ENCODE results near the gene SMIM24.
A peak's percentile ranks its signal among the peaks of the same experiment; 100 is the strongest.

SMIM24 gene

DNA sequence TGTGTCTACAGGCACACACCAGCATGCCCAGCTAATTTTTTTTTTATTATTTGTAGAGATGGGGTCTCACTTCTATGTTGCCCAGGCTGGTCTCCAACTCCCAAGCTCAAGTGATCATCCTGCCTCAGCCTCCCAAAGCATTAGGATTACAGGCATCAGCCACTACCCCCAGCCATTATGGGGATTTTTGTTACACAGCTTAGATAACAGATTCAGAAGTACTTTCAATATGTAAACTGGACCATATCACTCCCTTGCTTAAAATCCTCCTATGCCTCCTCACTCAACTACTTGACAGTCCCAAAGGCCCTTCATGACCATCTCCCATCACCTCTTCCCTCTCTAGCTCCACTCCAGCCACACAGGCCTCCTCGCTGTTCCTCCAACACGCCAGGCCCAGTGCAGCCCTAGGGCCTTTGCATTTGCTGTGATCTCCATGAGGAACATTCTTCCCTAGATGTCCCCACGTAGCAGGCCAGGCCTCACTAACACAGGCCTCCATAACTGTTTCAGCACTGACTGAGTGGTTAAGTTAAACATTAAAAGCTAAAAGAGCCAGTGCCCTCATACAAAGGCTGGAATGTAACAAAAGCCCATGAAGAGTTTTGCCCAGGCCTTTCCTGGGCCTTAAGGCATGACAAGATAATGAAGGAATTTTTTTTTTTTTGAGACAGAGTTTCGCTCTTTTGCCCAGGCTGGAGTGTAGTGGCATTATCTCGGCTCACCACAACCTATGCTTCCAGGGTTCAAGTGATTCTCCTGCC is 17.6 kb upstream of the SMIM24 start:
- no peak for DNase-seq (ENCODE audit: low read depth, low spot score)

DNA sequence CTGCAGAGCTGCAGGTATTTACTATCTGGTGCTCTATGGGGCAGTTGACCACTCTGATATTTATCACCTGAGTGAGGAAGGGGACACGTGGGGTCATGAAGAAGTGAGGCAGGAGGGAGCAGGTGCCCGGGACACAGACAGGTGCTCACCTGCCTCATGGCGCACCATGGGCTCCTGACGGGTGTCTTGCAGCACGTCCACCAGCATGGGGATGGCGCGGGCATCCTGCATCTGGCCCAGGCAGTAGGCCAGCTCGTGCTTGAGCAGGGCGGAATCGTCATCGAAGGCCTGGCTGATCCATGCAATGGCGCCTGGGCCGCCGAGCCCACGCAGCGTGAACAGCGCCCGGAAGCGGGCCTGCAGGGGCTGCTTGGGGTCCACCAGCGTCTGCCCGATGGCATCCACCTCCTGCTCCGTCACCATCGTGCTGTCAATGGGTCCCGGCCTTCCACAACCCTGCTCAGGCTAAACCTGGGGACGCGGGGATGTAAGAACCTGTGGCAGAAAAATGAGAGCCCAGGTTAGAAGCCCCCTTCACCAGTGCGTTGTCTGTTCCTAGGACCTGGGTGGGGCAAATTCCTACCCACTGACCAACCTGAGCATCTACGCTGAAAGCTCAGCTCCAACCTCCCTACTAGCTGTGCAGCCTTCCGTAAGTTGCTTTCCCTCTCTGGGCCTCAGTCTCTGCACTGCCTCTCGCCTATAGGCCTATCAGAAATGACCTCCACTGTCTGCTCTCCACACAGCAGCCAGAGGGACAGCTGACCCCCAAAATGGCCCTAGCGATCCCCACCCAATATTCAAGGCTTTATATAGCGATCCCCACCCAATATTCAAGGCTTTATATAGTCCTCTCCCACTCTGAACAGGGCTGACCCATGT is 16.3 kb upstream of the SMIM24 start:
- DNase-seq (ENCODE audit: low read depth, low spot score) = no peak

DNA sequence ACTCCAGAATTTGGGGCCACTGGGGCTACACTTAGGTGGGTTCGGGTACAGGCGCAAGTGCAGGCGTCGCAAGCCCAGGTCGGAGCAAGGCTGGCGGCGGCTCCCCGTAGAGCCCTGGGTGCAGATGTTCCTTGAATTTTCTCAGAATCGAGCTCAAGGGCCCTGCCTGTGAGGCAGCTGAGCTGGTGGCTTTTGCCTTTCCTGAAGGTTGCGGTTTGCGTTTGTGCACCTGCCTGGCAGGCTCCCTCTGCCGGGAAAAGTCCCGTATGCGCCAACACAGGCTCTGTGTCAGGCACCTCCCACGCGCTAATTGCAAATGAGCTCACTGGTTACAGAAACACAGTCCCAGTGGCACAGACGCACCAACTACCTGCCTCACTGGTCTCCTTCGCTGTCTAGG is 14.2 kb upstream of the SMIM24 start:
- no peak for DNase-seq (ENCODE audit: low read depth, low spot score)

DNA sequence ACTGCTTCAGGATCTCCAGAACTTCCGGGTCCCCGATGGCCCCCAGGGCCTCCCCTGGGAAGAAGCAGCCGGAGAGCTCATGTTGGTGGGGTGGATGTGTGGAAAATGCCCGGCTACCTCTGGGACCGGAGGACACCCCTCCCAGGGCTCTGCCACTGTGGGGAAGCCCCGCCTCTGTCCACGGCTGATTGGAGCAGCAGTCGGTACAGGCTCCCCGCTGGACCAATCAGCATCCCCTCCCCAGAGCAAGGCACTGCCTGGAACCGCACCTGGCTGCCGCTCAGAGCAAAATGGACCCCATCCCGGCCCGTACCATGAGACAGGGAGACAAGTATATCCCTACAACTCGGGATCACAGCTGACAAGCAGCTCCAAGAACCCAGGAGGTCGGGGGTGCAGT is 13.7 kb upstream of the SMIM24 start:
- DNase-seq (ENCODE audit: low read depth, low spot score) = no peak

DNA sequence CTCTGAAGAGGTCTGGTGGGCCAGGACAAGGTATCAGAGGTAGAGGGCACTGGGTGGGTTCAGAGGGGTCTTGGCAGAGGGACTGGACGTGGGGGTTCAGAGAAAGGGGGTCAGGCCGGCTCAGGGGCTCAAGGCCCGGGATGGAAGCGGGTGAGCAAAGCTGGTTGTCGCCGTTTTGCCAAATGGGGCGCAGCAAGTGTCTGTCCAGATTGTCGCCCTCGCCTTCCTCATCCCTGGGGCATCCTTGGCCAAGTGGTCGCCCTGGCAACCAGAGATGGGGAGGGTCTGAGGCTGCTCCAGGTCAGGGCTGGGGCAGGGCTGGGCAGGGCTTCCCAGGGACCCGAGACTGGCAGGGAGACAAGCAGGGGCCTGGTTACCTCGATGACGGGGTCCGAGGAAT is 13.3 kb upstream of the SMIM24 start:
- no peak for DNase-seq (ENCODE audit: low read depth, low spot score)

DNA sequence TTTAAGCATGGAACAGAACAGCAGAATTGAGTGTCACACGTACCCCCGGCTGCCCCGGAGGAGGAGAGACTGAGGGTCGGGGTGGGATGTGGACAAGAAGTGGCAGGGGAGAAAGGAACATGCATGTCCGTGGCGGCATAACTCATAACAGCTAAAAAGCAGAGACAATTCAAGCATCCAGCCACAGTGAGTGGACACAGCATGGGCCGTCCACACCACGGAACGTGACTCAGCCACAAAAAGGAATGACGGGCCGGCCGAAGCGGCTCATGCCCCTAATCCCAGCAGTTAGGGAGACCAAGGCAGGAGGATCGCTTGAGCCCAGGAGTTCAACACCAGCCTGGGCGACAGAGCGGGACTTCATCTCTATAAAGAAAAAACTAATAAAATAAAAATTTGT is 12.6 kb upstream of the SMIM24 start:
- no peak for DNase-seq (ENCODE audit: low read depth, low spot score)

DNA sequence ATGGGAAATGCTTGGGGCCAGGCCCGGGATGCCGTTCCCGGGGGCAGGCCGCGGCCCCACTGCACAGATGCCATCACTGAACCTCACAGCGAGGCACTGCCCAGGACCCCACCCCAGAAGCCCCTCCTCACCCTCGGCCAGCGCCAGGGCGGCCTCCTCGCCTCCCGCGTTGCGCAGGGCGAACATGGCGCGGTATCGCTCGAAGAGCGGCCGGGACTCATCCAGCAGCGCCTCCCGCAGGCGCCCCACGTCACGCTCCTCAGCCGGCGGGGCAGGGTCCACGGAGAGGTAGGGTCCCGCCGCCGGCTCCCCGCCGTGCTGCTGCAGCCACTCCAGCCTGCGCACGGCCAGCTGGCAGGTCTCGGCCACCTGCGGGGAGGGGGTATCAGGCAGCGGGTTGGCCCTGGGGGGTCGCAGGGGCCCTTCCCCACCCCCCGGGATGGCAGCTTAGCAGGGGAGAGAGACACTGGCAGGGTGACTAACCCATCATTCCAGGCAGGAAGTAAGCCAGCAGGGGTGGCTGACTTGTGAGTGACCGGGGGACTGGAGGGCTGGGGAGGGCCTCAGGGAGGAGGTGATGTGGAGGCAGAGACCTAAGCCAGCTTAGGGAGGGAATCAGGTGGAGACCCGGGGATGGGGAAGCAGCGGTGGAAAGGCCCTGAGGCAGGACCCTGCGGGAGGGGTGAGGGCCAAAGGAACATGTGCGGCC is 12.0 kb upstream of the SMIM24 start:
- no peak for DNase-seq (ENCODE audit: low read depth, low spot score)

DNA sequence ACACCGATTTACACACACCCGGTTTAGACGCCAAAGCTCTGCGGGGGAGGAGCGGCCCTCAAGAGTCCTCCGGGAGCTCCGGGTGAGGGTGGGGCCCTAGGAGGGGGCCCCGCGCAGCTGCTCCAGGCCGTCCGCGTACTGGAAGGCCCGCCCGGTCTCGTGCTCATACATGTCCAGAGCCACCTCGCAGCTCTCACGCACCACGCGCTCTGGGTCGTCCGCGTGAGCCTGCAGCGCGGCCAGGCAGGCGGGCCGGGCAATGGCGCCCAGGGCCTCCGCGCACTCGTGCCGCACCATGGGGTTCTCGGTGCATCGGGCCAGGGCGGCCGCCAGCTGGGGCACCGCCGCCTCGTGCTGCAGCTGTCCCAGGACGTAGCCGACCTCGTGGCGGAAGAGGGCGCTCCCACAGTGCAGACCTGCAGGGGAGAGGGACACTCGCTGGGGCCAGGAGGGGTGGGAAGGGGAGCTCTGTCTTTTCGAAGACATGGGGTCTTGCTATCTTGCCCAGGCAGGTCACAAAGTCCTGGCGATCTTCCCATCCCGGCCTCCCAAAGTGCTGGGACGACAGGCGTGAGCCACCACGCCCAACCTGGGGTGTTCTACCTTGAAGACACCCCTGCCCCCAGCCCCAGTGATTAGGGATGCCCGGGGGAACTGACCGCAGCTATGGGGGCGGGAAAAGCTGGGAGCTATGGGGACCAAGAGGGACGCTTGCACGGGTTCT is 11.2 kb upstream of the SMIM24 start:
- no peak for DNase-seq (ENCODE audit: low read depth, low spot score)

DNA sequence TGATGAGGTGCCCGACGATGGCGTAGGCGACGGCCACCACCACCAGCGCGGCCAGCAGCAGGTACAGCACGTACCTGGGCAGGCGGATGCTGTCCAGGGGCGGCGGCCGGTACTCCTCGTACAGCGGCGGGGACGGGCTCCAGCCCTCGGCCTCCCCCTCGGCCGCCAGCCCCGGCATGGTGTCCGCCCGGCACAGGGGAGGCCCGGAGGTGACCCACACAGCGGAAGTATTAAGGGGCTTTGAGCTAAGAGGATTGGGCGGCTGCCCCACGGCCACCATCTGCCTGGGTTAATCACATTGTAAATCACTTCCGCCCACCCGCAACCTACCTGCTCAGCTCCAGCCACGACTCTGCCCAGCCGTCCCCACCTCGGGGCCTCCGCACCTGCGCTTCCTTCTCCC is 2.9 kb upstream of the SMIM24 start, which contains the start of gene SMIM44:
TSS of gene SMIM44 (minus strand) at position 216 of the 403 bp plus-strand sequence. CDS start at position 178, 38 bp downstream.
- DNase-seq (ENCODE audit: low read depth, low spot score) = no peak

DNA sequence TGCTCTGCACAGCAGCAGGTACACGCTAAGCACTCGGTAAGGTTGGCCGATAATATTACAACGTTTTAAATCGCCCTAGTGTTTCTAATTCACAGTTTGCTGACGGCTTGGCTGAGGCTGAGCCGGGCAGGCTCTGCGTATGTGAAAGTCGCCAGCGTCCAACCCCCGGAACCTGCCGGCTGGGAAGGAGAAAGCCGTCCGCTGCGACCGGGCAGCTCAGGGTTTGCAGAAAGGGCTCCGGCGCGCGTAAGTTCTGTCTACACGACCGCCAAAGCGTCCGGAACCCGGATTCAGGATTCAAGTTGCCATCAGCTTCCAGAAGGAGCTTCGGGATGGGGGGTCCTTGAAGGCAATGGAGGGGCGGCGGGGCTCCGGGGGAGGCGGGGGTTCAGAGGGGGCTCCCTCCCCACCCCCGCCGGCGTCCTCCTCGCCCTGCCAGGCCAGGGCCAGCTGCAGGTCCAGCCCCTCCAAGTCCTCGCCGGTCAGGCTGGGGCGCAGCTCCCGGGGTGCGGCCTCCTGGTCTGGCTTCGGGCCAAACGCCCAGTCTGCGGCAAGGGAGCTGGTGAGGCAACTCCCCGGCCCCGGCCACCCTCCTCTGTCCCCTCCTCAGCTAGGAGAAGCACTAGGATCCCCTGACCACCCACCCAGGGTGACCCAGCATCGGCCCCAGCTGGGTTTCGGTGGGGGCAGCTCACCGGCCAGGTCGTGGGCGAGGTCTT is 2.3 kb upstream of the SMIM24 start:
- DNase-seq (ENCODE audit: low read depth, low spot score) = no peak

DNA sequence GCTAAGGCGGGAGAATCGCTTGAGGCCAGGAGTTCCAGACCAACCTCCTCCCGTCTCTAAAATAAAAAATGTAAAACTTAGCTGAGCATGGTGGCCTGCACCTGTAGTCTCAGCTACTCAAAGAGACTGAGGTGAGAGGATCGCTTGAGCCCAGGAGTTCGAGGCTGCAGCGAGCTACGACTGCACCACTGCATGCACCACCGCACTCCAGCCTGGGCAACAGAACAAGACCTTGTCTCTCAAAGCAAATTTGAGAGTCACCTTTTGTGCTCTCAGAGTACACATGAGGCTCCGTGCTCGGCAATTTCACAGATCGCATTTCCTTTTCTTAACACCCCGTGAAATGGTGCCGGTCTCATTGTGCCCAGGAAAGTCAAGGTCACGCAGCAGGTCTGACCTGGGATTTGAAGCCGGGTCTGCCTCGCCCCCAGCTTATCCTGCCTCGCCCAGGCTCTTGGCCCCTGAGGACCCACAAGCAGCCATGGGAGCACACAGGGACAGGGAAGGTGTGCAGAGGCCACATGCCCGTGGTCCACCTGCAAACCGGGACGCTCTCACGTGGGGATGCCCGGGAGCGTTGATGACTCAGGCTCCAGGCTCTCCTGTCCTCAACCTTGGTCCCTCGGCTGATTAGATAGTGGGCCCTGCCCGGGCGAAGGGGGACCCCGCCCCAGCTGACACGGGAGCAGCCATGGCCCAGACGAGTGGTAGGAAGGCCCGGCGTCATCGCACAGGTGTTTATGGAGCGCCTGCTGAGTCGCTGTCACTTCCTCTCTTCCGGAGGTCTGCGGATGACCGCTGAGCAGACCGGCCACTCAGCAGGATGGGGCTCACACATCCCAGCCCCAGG is 1.1 kb upstream of the SMIM24 start:
- no peak for DNase-seq (ENCODE audit: low read depth, low spot score)

DNA sequence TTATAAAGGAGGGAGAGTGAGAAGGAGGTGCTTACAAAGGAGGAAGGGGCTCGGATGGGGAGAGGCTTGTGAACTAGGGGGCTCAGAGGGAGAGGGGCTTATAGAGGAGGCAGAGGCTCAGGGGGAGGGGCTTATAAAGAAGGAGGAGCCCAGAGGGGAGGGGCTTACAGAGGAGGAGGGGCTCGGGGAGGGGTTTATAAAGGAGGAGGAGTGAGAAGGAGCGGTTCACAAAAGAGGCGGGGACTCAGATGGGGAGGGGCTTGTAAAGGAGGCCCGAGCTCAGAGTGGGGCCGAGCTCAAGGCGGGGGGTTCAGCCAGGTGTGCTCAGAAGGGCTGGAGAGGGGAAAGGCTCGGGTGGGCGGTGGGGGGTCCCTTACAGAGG is 500 bp downstream of the SMIM24 start:
- DNase-seq (ENCODE audit: low read depth, low spot score) = no peak

DNA sequence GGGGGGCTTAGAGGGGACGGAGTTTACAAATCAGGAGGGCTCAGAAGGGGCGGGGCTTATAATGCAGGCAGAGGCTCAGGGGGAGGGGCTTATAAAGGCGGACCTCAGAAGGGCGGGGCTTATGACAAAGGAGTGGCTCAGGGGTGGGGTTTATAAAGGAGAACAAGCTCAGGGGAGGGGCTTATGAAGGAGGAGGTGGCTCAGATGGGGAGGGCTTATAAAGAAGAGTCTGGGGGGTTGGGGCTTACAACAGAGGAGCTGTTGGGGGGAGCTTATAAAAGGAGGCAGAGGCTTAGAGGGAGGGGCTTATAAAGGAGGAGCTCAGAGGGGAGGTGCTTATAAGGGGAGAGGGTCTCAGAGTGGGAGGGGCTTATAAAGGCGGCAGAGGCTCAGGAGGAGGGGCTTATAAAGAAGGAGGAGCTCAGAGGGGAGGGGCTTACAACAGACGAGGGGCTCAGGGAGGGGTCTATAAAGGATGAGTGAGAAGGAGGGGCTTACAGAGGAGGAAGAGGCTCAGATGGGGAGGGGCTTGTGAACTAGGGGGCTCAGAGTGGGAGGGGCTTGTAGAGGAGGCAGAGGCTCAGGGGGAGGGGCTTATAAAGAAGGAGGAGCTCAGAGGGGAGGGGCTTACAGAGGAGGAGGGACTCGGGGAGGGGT is 1.0 kb downstream of the SMIM24 start:
- DNase-seq (ENCODE audit: low read depth, low spot score) = peak; percentile 21

DNA sequence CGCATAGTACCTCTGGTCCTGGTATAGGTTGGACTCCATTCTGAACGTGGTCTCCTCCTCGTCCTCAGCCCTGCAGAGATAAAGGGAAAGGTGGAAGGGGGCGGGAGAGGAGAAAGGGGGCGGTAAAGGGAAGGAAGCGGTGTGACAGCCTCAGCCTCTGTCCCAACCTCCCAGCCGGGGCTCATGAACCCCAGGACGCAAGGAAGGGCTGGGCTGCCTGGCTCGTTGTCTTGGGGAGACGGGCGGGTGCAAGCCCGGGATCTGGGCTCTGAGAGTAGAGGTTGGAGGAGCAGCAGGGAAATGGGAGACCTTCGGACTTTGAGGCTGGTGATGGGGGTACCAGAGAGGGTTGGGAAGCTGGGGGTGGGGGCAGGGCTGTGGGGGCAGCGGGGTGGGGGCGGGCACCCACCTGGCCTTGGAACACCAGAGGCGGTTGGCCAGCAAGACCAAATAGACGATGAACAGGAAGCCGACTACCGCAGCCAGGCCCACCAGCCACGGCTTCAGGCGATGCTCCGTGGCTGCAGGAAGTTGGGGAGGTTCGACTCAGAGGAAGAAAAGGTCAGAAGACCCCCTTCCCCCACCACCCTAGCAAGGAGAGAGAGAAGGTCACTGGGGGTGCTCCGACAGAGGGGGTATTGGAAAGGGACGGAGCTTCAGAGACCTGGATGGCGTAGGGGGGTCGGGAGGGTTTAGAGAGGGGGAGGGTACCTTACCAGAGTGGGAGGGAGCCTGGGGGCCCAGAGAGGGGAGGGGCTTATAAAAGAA is 1.7 kb downstream of the SMIM24 start:
- no peak for DNase-seq (ENCODE audit: low read depth, low spot score)

DNA sequence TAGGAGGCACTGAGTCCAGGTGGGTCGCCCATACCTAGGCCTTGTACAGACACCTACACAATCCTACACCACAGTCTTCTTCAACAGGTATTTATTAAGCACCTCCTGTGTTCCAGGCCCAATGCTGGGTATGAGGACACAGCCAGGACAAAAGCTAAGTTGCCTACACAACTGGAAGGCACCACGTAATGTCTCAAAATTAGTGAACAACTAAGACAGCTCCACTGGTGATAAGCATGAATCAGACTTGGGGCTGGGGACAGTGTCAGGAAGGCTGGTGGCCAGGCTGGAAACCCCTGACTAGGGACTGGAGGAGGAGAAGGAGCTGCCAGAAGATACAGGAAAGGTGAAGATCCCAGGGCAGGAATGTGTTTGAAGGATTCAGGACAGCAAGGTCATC is 2.4 kb downstream of the SMIM24 start:
- no peak for DNase-seq (ENCODE audit: low read depth, low spot score)

DNA sequence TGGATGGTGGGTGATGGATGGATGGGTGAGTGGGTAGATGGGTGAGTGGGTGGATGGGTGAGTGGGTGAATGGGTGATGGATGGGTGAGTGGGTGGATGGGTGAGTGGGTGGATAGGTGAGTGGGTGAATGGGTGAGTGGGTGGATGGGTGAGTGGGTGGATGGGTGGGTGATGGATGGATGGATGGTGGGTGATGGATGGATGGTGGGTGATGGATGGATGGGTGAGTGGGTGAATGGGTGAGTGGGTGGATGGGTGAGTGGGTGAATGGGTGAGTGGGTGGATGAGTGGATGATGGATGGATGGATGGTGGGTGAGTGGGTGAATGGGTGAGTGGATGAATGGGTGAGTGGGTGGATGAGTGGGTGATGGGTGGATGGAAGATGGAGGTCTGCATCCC is 2.8 kb downstream of the SMIM24 start:
- no peak for DNase-seq (ENCODE audit: low read depth, low spot score)

DNA sequence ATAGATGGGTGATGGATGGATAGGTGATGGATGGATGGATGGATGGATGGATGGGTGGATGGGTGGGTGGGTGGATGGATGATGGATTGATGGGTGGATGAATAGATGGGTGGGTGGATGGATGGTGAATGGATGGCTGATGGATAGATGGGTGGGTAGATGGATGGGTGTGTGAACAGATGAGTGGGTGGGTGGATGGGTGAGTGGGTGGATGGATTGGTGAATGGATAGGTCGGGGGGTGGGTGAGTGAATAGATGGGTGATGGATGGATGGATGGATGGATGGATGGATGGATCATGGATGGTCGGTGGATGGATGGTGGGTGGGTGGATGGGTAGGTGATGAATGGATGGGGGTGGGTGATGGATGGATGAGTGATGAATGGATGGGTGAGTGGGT is 3.5 kb downstream of the SMIM24 start:
- no peak for DNase-seq (ENCODE audit: low read depth, low spot score)

DNA sequence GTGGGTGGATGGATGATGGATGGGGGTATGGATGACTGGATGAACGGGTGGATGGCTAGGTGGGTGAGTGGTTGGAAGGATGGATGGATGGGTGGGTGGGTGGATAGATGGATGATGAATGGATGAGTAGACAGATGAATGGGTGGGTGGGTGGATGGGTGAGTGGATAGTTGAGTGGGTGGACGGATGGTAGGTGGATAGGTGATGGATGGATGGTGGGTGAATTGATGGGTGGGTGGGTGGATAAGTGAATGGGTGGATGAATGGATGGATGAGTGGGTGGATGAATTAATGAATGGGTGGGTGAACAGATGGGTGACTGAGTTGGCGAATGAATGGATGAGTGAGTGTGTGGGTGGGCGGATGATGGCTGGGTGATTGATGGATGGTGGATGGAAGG is 4.9 kb downstream of the SMIM24 start:
- DNase-seq (ENCODE audit: low read depth, low spot score) = no peak

DNA sequence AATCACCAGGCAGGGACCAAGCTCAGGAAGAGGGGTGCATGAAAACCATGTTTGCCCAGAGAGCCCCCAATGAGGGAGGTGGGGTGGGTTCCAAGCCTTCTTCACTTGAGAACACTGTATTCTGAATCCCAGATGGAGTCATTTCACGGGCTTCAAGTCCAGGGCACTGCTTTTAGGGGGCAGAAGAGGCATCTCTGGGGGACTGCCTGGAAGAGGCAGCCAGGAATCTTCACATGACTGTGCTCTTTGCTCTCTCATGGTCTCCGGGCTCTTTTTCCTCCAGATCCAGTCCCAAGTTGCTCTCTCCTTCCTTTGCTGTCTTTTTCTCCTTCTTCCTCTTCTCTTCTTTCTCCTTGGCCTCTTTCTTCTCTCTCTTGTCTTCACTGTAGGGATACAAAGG is 5.7 kb downstream of the SMIM24 start:
- no peak for DNase-seq (ENCODE audit: low read depth, low spot score)

All from activated naive CD8-positive, alpha-beta T cell treated with anti-CD3 and anti-CD28 coated beads, Interleukin-2, amount 50 U/mL, for 16 hours (primary cell).